ENCODE data around the gene EBPL. TPM values are rescaled to one million over a fixed set of nuclear protein-coding genes. Genes with fewer than 3 reads are reported as not detected.
A peak's percentile ranks its signal among the peaks of the same experiment; 100 is the strongest.

EBPL gene
- total and polyA plus RNA-seq, 2 of the 4 experiments (the other 2 are of a cell fraction) = 57.9 to 65.3 TPM

GRCh38 chr13:49731766-49732165 lies 40.5 kb upstream of the EBPL start:
- dilution Hi-C loops (cut with HindIII; ENCODE audit: low sequenced_read_pairs, unreplicated experiment) = no loop called here

More at GRCh38 chr13:49731766-49732165, 40.5 kb upstream of the EBPL start:
- DNase-seq = peak; percentile 91
- Histone ChIP-seq H4K20me1 (ENCODE audit: insufficient read depth, low read length) (peaks cover 9% of the 10 kb centered on the region), H3K9me1 (ENCODE audit: insufficient read depth, low read length) (peaks cover 5% of the 10 kb centered on the region), H3K14ac (replicated peaks; ENCODE audit: low read depth, low read length) (no peak overlapping the region), H2BK120ac (ENCODE audit: low read depth, low read length) (no peak overlapping the region), H2BK15ac (ENCODE audit: low read depth, low read length) (no peak overlapping the region), H3K9ac (ENCODE audit: low read depth, low read length) (no peak overlapping the region), H3K4me3 (ENCODE audit: insufficient read depth, low read depth, low read length) (no peak overlapping the region), H3K9me3 (ENCODE audit: control insufficient read depth, insufficient read depth, low read length) (no peaks in the 10 kb centered on the region), H3K23ac (ENCODE audit: low read depth, low read length) (no peak overlapping the region), H3K4ac (ENCODE audit: low read depth, low read length) (no peak overlapping the region), H4K5ac (ENCODE audit: low read depth, low read length) (no peak overlapping the region), H3K36me3 (ENCODE audit: control insufficient read depth, insufficient read depth, low read length) (peaks cover 6% of the 10 kb centered on the region), H2AK9ac (replicated peaks; ENCODE audit: low read depth, low read length, poor library complexity) (no peak overlapping the region), H2BK5ac (ENCODE audit: low read depth, low read length, poor library complexity, severe bottlenecking) (peak overlapping the region; percentile 50), H3K4me1 (ENCODE audit: control insufficient read depth, insufficient read depth, low read length) (no peaks in the 10 kb centered on the region; the same call in 1 of the 2 replicates), H4K91ac (ENCODE audit: insufficient read depth, low read depth, low read length) (no peak overlapping the region), H2BK20ac (ENCODE audit: low read depth, low read length) (no peak overlapping the region), H3K56ac (ENCODE audit: extremely low read depth, insufficient read depth, low read length) (no peak overlapping the region), H3K27ac (ENCODE audit: insufficient read depth, low read length) (no peak overlapping the region), H3K79me1 (ENCODE audit: low read depth in 1 of 2, low read length in 2 of 2) (peaks cover 5 to 27% of the 10 kb centered on the region in 2 experiments; a peak in 2 of 4 replicates), H3K18ac (ENCODE audit: low read depth, low read length) (no peak overlapping the region), H3K4me2 (ENCODE audit: low read depth, low read length) (no peak overlapping the region), H2AK5ac (ENCODE audit: low read depth, low read length) (no peak overlapping the region), H2AFZ (replicated peaks; ENCODE audit: low read length, poor library complexity) (no peak overlapping the region), H4K8ac (ENCODE audit: low read depth in 2 of 2, low read length in 2 of 2) (no peak overlapping the region), H3K27me3 (ENCODE audit: control insufficient read depth, insufficient read depth, low read length) (no peaks in the 10 kb centered on the region)
- TF ChIP-seq CEBPB (IDR thresholded peaks at IDR 0.05; ENCODE audit: low read depth, low read length) = no peak
- 0 out of 2 replicates have a peak, but pooled peaks have one; percentile 37 for TF ChIP-seq FOS (IDR thresholded peaks at IDR 0.05; ENCODE audit: low read depth, low read length)
- peak; percentile 56 for ATAC-seq (ENCODE audit: low read depth)
- no TSS peak for BruUV-seq (replicated peaks)
- CTCF ChIA-PET = no interaction called here
- in situ Hi-C loops (cut with MboI; ENCODE audit: low sequenced_read_pairs) = no loop called here
- intact Hi-C loops (cut with micrococcal nuclease) = loop anchor here (5.0 kb wide), 1 partner anchor 36 kb away; no protein-coding TSS in a partner anchor
- POLR2A ChIA-PET (ENCODE audit: unreplicated experiment) = no interaction called here
